MM.1S (cell line): ENCODE results near the gene MTSS2.

Source experiments
- DNase-seq: peaks from one replicate; pipeline ENCODE4 v3.0.0-alpha.2; 2015
- H2AFZ ChIP-seq: fragments of 300-600 bp; sonication (generic); 2 replicates; pipeline ENCODE4 v1.6.0; 2016; ENCODE audit warnings: antibody characterized with exemption, low read length
- H3F3A ChIP-seq: fragments of 300-600 bp; sonication (generic); 2 replicates; pipeline ENCODE4 v1.6.1; 2016; ENCODE audit warnings: mild to moderate bottlenecking, antibody characterized with exemption, low read length, moderate library complexity, mixed read lengths; ENCODE audit not compliant: insufficient read depth
- H3K27ac ChIP-seq: fragments of 300-600 bp; sonication (generic); 2 replicates; pipeline ENCODE4 v1.5.1; 2016; ENCODE audit warnings: mild to moderate bottlenecking, low read length
- H3K27me3 ChIP-seq: fragments of 300-600 bp; sonication (generic); replicated peaks from 2 replicates; pipeline ENCODE4 v1.6.0; 2016; ENCODE audit warnings: low read length; ENCODE audit not compliant: insufficient read depth
- H3K36me3 ChIP-seq: fragments of 300-600 bp; sonication (generic); replicated peaks from 2 replicates; pipeline ENCODE4 v1.6.1; 2016; ENCODE audit warnings: mild to moderate bottlenecking, low read length, mixed read lengths; ENCODE audit not compliant: insufficient read depth
- H3K4me1 ChIP-seq: fragments of 300-600 bp; sonication (generic); 2 replicates; pipeline ENCODE4 v1.6.1; 2016; ENCODE audit warnings: low read length, mixed read lengths
- H3K4me2 ChIP-seq: fragments of 300-600 bp; sonication (generic); 2 replicates; pipeline ENCODE4 v1.6.0; 2016; ENCODE audit warnings: low read depth, low read length
- H3K4me3 ChIP-seq: fragments of 300-600 bp; sonication (generic); 2 replicates; pipeline ENCODE4 v1.5.1; 2016; ENCODE audit warnings: low read length, mixed read lengths
- H3K79me2 ChIP-seq: fragments of 300-600 bp; sonication (generic); 2 replicates; pipeline ENCODE4 v1.6.1; 2016; ENCODE audit warnings: mixed run types, low read length, mixed read lengths
- H3K9ac ChIP-seq: fragments of 300-600 bp; sonication (generic); 2 replicates; pipeline ENCODE4 v1.6.1; 2016; ENCODE audit warnings: low read length, mixed read lengths
- H3K9me2 ChIP-seq: fragments of 300-600 bp; sonication (generic); replicated peaks from 2 replicates; pipeline ENCODE4 v1.6.1; 2016; ENCODE audit warnings: mild to moderate bottlenecking, low read length, mixed read lengths; ENCODE audit not compliant: insufficient read depth
- H3K9me3 ChIP-seq: fragments of 300-600 bp; sonication (generic); replicated peaks from 2 replicates; pipeline ENCODE4 v1.6.1; 2016; ENCODE audit warnings: mild to moderate bottlenecking, low read length, mixed read lengths; ENCODE audit not compliant: insufficient read depth
- H4K20me1 ChIP-seq: fragments of 300-600 bp; sonication (generic); 2 replicates; pipeline ENCODE4 v1.6.1; 2016; ENCODE audit warnings: mild to moderate bottlenecking, low read length, moderate library complexity, mixed read lengths; ENCODE audit not compliant: insufficient read depth
- EZH2 ChIP-seq: fragments of 300-600 bp; sonication (generic); optimal IDR thresholded peaks from 2 replicates; pipeline ENCODE3; 2017; ENCODE audit warnings: low read depth, mild to moderate bottlenecking, antibody characterized with exemption, low read length, mixed read lengths
- EZH2phosphoT487 ChIP-seq: fragments of 300-600 bp; sonication (generic); IDR thresholded peaks from 2 replicates; pipeline ENCODE4 v1.6.1; 2018; ENCODE audit warnings: antibody characterized with exemption, low read length
- TF ChIP-seq, protein P1 (sequence below): fragments of 300-600 bp; sonication (generic); IDR thresholded peaks from 2 replicates; pipeline ENCODE4 v1.5.1; 2016; ENCODE audit warnings: antibody characterized with exemption, low read length, mixed read lengths

The MTSS2 gene

GRCh38 chr16:70699696-70700095 lies 13.8 kb upstream of the MTSS2 start:
- Histone ChIP-seq H3K9me3 (no peaks in the 10 kb centered on the region), H3K4me3 (no peak overlapping the region), H3K9ac (no peak overlapping the region), H3K4me1 (no peaks in the 10 kb centered on the region), H3K27me3 (no peaks in the 10 kb centered on the region), H3K27ac (no peak overlapping the region), H3F3A (no peaks in the 10 kb centered on the region), H3K4me2 (no peak overlapping the region), H4K20me1 (no peaks in the 10 kb centered on the region), H3K36me3 (no peaks in the 10 kb centered on the region), H2AFZ (no peak overlapping the region), H3K9me2 (no peaks in the 10 kb centered on the region), H3K79me2 (no peaks in the 10 kb centered on the region)
- DNase-seq = no peak
- TF ChIP-seq, protein P1, sequence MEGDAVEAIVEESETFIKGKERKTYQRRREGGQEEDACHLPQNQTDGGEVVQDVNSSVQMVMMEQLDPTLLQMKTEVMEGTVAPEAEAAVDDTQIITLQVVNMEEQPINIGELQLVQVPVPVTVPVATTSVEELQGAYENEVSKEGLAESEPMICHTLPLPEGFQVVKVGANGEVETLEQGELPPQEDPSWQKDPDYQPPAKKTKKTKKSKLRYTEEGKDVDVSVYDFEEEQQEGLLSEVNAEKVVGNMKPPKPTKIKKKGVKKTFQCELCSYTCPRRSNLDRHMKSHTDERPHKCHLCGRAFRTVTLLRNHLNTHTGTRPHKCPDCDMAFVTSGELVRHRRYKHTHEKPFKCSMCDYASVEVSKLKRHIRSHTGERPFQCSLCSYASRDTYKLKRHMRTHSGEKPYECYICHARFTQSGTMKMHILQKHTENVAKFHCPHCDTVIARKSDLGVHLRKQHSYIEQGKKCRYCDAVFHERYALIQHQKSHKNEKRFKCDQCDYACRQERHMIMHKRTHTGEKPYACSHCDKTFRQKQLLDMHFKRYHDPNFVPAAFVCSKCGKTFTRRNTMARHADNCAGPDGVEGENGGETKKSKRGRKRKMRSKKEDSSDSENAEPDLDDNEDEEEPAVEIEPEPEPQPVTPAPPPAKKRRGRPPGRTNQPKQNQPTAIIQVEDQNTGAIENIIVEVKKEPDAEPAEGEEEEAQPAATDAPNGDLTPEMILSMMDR = no peak
- TF ChIP-seq EZH2phosphoT487 (no peak), EZH2 (no peak)

- Histone ChIP-seq H3K36me3 (no peaks in the 10 kb centered on the region), H3K9ac (no peak overlapping the region), H3K9me2 (no peaks in the 10 kb centered on the region), H3K27me3 (no peaks in the 10 kb centered on the region), H3K9me3 (no peaks in the 10 kb centered on the region), H3K79me2 (no peaks in the 10 kb centered on the region), H2AFZ (no peak overlapping the region), H3K4me1 (no peaks in the 10 kb centered on the region), H3K4me2 (no peak overlapping the region), H3K27ac (no peak overlapping the region), H3F3A (no peaks in the 10 kb centered on the region), H3K4me3 (no peak overlapping the region), H4K20me1 (no peaks in the 10 kb centered on the region)
- TF ChIP-seq, protein P1 = no peak
- TF ChIP-seq EZH2 (no peak), EZH2phosphoT487 (no peak)
- DNase-seq = no peak
Measured at GRCh38 chr16:70698901-70699300, 13.0 kb upstream of the MTSS2 start.

- Histone ChIP-seq H3K9ac (no peak overlapping the region), H3K9me2 (no peaks in the 10 kb centered on the region), H3K4me2 (no peak overlapping the region), H3K36me3 (no peaks in the 10 kb centered on the region), H3K9me3 (no peaks in the 10 kb centered on the region), H3K27ac (no peak overlapping the region), H3K27me3 (no peaks in the 10 kb centered on the region), H2AFZ (no peak overlapping the region), H3F3A (no peaks in the 10 kb centered on the region), H3K4me3 (no peak overlapping the region), H3K79me2 (no peaks in the 10 kb centered on the region), H4K20me1 (no peaks in the 10 kb centered on the region), H3K4me1 (no peaks in the 10 kb centered on the region)
- TF ChIP-seq, protein P1 = no peak
- no peak for TF ChIP-seq EZH2phosphoT487
- TF ChIP-seq EZH2 = no peak
- DNase-seq = no peak
Measured at GRCh38 chr16:70697594-70698170, 11.8 kb upstream of the MTSS2 start.
